ENCODE data around the gene LTK. TPM values are rescaled to one million over a fixed set of nuclear protein-coding genes. Genes with fewer than 3 reads are reported as not detected.

LTK gene
- total and polyA plus RNA-seq, 8 donors: 1.2 to 25.2 (median 6.5) TPM

- intact Hi-C loops (cut with DNase I; ENCODE audit: low total_unique reads): no loop called here
- TF ChIP-seq POLR2AphosphoS5 (IDR thresholded peaks at IDR 0.05) (no peak), CTCF (IDR thresholded peaks at IDR 0.05) (no peak), POLR2A (IDR thresholded peaks at IDR 0.05) (no peak), EP300 (IDR thresholded peaks at IDR 0.05) (no peak)
- Histone ChIP-seq H3K9me3 (no peaks in the 10 kb centered on the region), H3K27me3 (no peaks in the 10 kb centered on the region), H3K4me1 (peaks cover 10 to 23% (median 17%) of the 10 kb centered on the region in 4 donors), H3K27ac (peak overlapping the region in 4 of 5 donors; percentile 76 to 88 (median 81)), H3K4me3 (peak overlapping the region; percentile 80 to 95 (median 88)), H3K36me3 (no peaks in the 10 kb centered on the region)
- peak in 1 of 2 donors; percentile 42 for DNase-seq
- 53 to 69% (median 66%) methylated on average over 11 to 15 of the region's 15 CpGs for WGBS, 5 donors
Measured at GRCh38 chr15:41544650-41545015, 31.0 kb upstream of the LTK start.

- Histone ChIP-seq H3K4me3 (peak overlapping the region; percentile 80 to 95 (median 88)), H3K27me3 (no peaks in the 10 kb centered on the region), H3K27ac (peak overlapping the region; percentile 72 to 88 (median 78)), H3K4me1 (peaks cover 10 to 23% (median 17%) of the 10 kb centered on the region in 4 donors), H3K9me3 (no peaks in the 10 kb centered on the region), H3K36me3 (no peaks in the 10 kb centered on the region)
- intact Hi-C loops (cut with DNase I; ENCODE audit: low total_unique reads): no loop called here
- DNase-seq: no peak
- 2 to 6% (median 3%) methylated on average over 8 of the region's 8 CpGs for WGBS, 5 donors
- no peak for TF ChIP-seq POLR2AphosphoS5 (IDR thresholded peaks at IDR 0.05)
Measured at GRCh38 chr15:41543521-41543870, 29.9 kb upstream of the LTK start.

GRCh38 chr15:41536866-41537265 is 23.2 kb upstream of the LTK start:
- Histone ChIP-seq H3K9me3 (no peaks in the 10 kb centered on the region), H3K27ac (no peak overlapping the region), H3K4me1 (no peaks in the 10 kb centered on the region), H3K27me3 (no peaks in the 10 kb centered on the region), H3K36me3 (peaks cover 20 to 55% (median 52%) of the 10 kb centered on the region in 4 donors), H3K4me3 (no peak overlapping the region)
- TF ChIP-seq EP300 (IDR thresholded peaks at IDR 0.05) (no peak), POLR2A (IDR thresholded peaks at IDR 0.05) (no peak), CTCF (IDR thresholded peaks at IDR 0.05) (no peak), POLR2AphosphoS5 (IDR thresholded peaks at IDR 0.05) (no peak)
- 88 to 95% (median 92%) methylated on average over 11 of the region's 11 CpGs for WGBS, 5 donors
- DNase-seq: no peak
- intact Hi-C loops (cut with DNase I; ENCODE audit: low total_unique reads): no loop called here

DNA sequence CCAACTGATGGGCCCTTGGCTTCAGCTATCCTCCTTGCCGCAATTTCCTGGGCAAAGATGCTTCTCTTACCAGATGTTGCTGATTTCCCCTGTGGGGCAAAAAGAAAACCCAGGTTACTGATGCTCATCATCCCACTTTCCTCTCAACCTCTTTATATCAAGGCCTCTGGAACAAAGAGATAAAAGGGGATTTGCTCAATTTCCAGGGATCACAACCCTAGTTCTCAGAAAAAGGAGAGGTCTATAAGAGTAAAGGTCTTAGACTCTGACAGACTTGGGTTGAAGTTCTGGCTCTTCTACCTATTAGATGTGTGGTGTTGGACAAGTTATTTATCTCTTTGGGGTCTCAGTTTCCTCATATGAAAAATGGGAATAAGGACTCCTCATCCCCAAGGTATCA is 21.9 kb upstream of the LTK start:
- TF ChIP-seq EP300 (IDR thresholded peaks at IDR 0.05) (no peak), POLR2A (IDR thresholded peaks at IDR 0.05) (no peak), CTCF (IDR thresholded peaks at IDR 0.05) (no peak), POLR2AphosphoS5 (IDR thresholded peaks at IDR 0.05) (no peak)

GRCh38 chr15:41530363-41530956 is 16.8 kb upstream of the LTK start:
- no peak for DNase-seq
- no peak overlapping the region for H3K4me3 ChIP-seq
- TF ChIP-seq EP300 (IDR thresholded peaks at IDR 0.05) (no peak), POLR2AphosphoS5 (IDR thresholded peaks at IDR 0.05) (no peak)
- no peak overlapping the region for H3K27ac ChIP-seq
- H3K4me1 ChIP-seq: no peaks in the 10 kb centered on the region
- intact Hi-C loops (cut with DNase I; ENCODE audit: low total_unique reads): no loop called here
- H3K9me3 ChIP-seq: no peaks in the 10 kb centered on the region
- H3K36me3 ChIP-seq: peaks cover 67 to 100% (median 99%) of the 10 kb centered on the region in 4 donors
- 81 to 91% (median 84%) methylated on average over 6 of the region's 6 CpGs for WGBS, 5 donors
- H3K27me3 ChIP-seq: no peaks in the 10 kb centered on the region

More for the DNA sequence above, 21.9 kb upstream of the LTK start:
- WGBS, 5 donors: 88 to 96% (median 90%) methylated on average over 1 of the region's 1 CpG
- Histone ChIP-seq H3K4me1 (no peaks in the 10 kb centered on the region), H3K36me3 (peaks cover 23 to 68% (median 64%) of the 10 kb centered on the region in 4 donors), H3K27ac (no peak overlapping the region), H3K27me3 (no peaks in the 10 kb centered on the region), H3K9me3 (no peaks in the 10 kb centered on the region), H3K4me3 (no peak overlapping the region)
- no peak for DNase-seq
- intact Hi-C loops (cut with DNase I; ENCODE audit: low total_unique reads): no loop called here

All from stomach (tissue), 9 donors.